ENCODE results near the gene UFD1.
"Not testable (repeated sequence)": the region's sequence is repeated elsewhere in the genome, so short reads cannot be mapped to it uniquely, and the experiment has no call there.

Gene UFD1

GRCh38 chr22:19446603-19447329, 32.2 kb downstream of the UFD1 start:
- DNase-seq, result no peak

- not testable (repeated sequence) for DNase-seq
Observed at GRCh38 chr22:19445279-19445982, 33.6 kb downstream of the UFD1 start.

- DNase-seq, result no peak
Observed at GRCh38 chr22:19443544-19444211, 35.3 kb downstream of the UFD1 start.

GRCh38 chr22:19442166-19442565, 36.8 kb downstream of the UFD1 start:
- no peak for DNase-seq

- DNase-seq, result no peak
Observed at GRCh38 chr22:19440411-19441195, 38.4 kb downstream of the UFD1 start.

- peak; percentile 31 for DNase-seq
Observed at GRCh38 chr22:19438298-19438697, 40.7 kb downstream of the UFD1 start.

GRCh38 chr22:19436444-19437161, 42.4 kb downstream of the UFD1 start:
- not testable (repeated sequence) for DNase-seq

GRCh38 chr22:19434829-19435580, 44.0 kb downstream of the UFD1 start:
- no peak for DNase-seq

GRCh38 chr22:19434401-19434800, 44.6 kb downstream of the UFD1 start:
- DNase-seq, result no peak

GRCh38 chr22:19432133-19432851, 46.7 kb downstream of the UFD1 start, which contains the start of gene MRPL40:
Gene MRPL40 (plus strand): TSS chr22:19432545. CDS start chr22:19432555, 10 bp downstream.
- peak; percentile 72 for DNase-seq

GRCh38 chr22:19431649-19432132, 47.3 kb downstream of the UFD1 start, which contains the start of gene HIRA:
Gene HIRA (minus strand): TSS chr22:19431733. CDS start chr22:19431476, 257 bp downstream.
- DNase-seq, result peak; percentile 54

GRCh38 chr22:19430890-19431541, 48.0 kb downstream of the UFD1 start:
- no peak for DNase-seq

GRCh38 chr22:19429950-19430889, 48.8 kb downstream of the UFD1 start:
- no peak for DNase-seq

GRCh38 chr22:19424186-19424500, 54.9 kb downstream of the UFD1 start:
- no peak for DNase-seq

GRCh38 chr22:19422440-19423301, 56.3 kb downstream of the UFD1 start:
- DNase-seq, result no peak

GRCh38 chr22:19420321-19420720, 58.7 kb downstream of the UFD1 start:
- DNase-seq, result no peak

GRCh38 chr22:19419464-19420178, 59.4 kb downstream of the UFD1 start:
- no peak for DNase-seq
